ENCODE results near the gene PVALEF. TPM values are rescaled to one million over a fixed set of nuclear protein-coding genes. Genes with fewer than 3 reads are reported as not detected.

The PVALEF gene
- total and polyA plus RNA-seq, 2 donors (not counting 3 experiments of a cell fraction or from before 2014, with no cell fraction given), result not detected

DNA sequence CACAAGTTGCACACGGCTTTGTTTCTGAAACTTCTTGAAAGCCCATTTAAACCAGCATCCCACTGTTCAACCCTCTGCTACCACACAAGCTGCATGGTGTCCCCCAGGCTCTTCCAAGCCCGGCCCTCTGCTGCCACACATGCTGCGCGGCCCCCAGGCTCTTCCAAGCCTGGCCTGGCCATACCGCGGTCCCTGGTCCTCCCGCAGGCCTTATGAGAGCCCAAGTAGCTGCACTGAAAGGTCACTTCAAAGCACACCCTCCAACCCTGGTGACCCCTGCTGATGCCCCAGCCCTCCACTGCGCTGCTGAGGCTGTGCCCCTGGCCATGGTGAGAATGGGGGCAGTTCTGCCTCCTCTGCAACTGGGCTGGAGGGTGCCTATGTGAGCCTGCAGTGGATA is 25.9 kb upstream of the PVALEF start:
- H3K9ac ChIP-seq (replicated peaks; ENCODE audit: extremely low read depth, insufficient read depth, low read length), result no peak overlapping the region
- no peaks in the 10 kb centered on the region for H3K27me3 ChIP-seq (ENCODE audit: control insufficient read depth in 2 of 2, insufficient read depth in 2 of 2, low read length in 2 of 2)
- ChIA-PET CTCF (interaction anchor here (0.6 to 5.9 kb wide), 2 partner anchors 49 to 473 kb away, joined by 4 to 40 read pairs; no protein-coding TSS in a partner anchor), POLR2A (no interaction called here)
- no peaks in the 10 kb centered on the region for H3K79me2 ChIP-seq (ENCODE audit: control insufficient read depth, insufficient read depth, low read length)
- H2AFZ ChIP-seq (ENCODE audit: low read depth, low read length), result no peak overlapping the region
- intact Hi-C loops (cut with micrococcal nuclease), result no loop called here
- H3K9me3 ChIP-seq (replicated peaks; ENCODE audit: control insufficient read depth, insufficient read depth, low read length), result no peaks in the 10 kb centered on the region
- H3K4me3 ChIP-seq (replicated peaks in 1 of 3; ENCODE audit: insufficient read depth in 1 of 3, low read depth in 1 of 3, low read length in 3 of 3), result no peak overlapping the region
- H3K4me1 ChIP-seq (ENCODE audit: control insufficient read depth, extremely low read depth, insufficient read depth, low read length), result no peaks in the 10 kb centered on the region
- DNase-seq (ENCODE audit: low read depth, low spot score), result no peak
- no TSS peak for BruUV-seq (replicated peaks)
- TF ChIP-seq JUN (IDR thresholded peaks at IDR 0.05; ENCODE audit: borderline replicate concordance, insufficient read depth, insufficient read length, low read depth) (no peak), GATA2 (IDR thresholded peaks at IDR 0.05; ENCODE audit: insufficient read depth, insufficient read length, low read depth, low read length) (no peak), POLR2A (IDR thresholded peaks at IDR 0.05; ENCODE audit: low read depth, low read length) (no peak), POLR2AphosphoS5 (IDR thresholded peaks at IDR 0.05; ENCODE audit: insufficient read depth, low read depth, low read length) (no peak), MYC (IDR thresholded peaks at IDR 0.05; ENCODE audit: low read depth, low read length) (no peak), EZH2 (IDR thresholded peaks at IDR 0.05; ENCODE audit: borderline replicate concordance, low read depth, low read length, severe bottlenecking) (no peak), FOS (IDR thresholded peaks at IDR 0.05; ENCODE audit: borderline replicate concordance, insufficient read depth, low read length) (no peak)
- TF ChIP-seq, protein P1, sequence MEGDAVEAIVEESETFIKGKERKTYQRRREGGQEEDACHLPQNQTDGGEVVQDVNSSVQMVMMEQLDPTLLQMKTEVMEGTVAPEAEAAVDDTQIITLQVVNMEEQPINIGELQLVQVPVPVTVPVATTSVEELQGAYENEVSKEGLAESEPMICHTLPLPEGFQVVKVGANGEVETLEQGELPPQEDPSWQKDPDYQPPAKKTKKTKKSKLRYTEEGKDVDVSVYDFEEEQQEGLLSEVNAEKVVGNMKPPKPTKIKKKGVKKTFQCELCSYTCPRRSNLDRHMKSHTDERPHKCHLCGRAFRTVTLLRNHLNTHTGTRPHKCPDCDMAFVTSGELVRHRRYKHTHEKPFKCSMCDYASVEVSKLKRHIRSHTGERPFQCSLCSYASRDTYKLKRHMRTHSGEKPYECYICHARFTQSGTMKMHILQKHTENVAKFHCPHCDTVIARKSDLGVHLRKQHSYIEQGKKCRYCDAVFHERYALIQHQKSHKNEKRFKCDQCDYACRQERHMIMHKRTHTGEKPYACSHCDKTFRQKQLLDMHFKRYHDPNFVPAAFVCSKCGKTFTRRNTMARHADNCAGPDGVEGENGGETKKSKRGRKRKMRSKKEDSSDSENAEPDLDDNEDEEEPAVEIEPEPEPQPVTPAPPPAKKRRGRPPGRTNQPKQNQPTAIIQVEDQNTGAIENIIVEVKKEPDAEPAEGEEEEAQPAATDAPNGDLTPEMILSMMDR (IDR thresholded peaks at IDR 0.05; ENCODE audit: extremely low read depth in 1 of 2, insufficient read depth in 1 of 2, low read depth in 1 of 2, low read length in 2 of 2), result no peak
- TF ChIP-seq, protein P2, sequence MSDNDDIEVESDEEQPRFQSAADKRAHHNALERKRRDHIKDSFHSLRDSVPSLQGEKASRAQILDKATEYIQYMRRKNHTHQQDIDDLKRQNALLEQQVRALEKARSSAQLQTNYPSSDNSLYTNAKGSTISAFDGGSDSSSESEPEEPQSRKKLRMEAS (IDR thresholded peaks at IDR 0.05; ENCODE audit: insufficient read depth, insufficient read length), result no peak
- dilution Hi-C loops (cut with MboI; ENCODE audit: extremely low pct_ligation_motif_present, low sequenced_read_pairs), result no loop called here
- no peak overlapping the region for H3K4me2 ChIP-seq (ENCODE audit: insufficient read depth, low read length)
- H3K9me1 ChIP-seq (replicated peaks; ENCODE audit: control insufficient read depth, extremely low read depth, insufficient read depth, low read length), result no peaks in the 10 kb centered on the region
- H3K27ac ChIP-seq (ENCODE audit: insufficient read depth, low read depth, low read length), result no peak overlapping the region
- H4K20me1 ChIP-seq (replicated peaks; ENCODE audit: control insufficient read depth, extremely low read depth, insufficient read depth, low read length), result no peaks in the 10 kb centered on the region
- no peak for FAIRE-seq
- H3K36me3 ChIP-seq (ENCODE audit: control insufficient read depth in 2 of 2, extremely low read depth in 1 of 2, insufficient read depth in 2 of 2, low read length in 2 of 2), result no peaks in the 10 kb centered on the region
